WTC11 (cell line): ENCODE measurements around the gene TMEM72. TPM values are rescaled to one million over a fixed set of nuclear protein-coding genes. Genes with fewer than 3 reads are reported as not detected.

Source experiments
- ATAC-seq: fragments of 200-7000 bp; cut with Tn5 transposase; 2 replicates; pipeline ENCODE4 v1.10.0; 2021; ENCODE audit warnings: mild to moderate bottlenecking, moderate library complexity
- CTCF ChIA-PET: fragments of 300-600 bp; sonication (Branson Sonifier 250); formaldehyde crosslinking; loops from one replicate; lab custom pipeline; 2021; ENCODE audit warnings: antibody characterized with exemption; lab: Charles Lee
- POLR2A ChIA-PET: fragments of 350-600 bp; sonication (Branson Sonifier 250); formaldehyde crosslinking; loops from one replicate; lab custom pipeline; 2021; ENCODE audit warnings: antibody characterized with exemption; lab: Charles Lee
- DNase-seq: peaks from one replicate; pipeline ENCODE4 v3.0.0; 2021; ENCODE audit warnings: low spot score
- H3K27ac Mint-ChIP-seq: 2 replicates; pipeline ENCODE4 v1.8.0; 2021; ENCODE audit warnings: mixed read lengths
- H3K27me3 Mint-ChIP-seq: 2 replicates; pipeline ENCODE4 v1.8.0; 2021; ENCODE audit warnings: low read depth, mild to moderate bottlenecking, moderate library complexity, mixed read lengths
- H3K36me3 Mint-ChIP-seq: 2 replicates; pipeline ENCODE4 v1.8.0; 2021; ENCODE audit warnings: mixed read lengths
- H3K4me1 Mint-ChIP-seq: 2 replicates; pipeline ENCODE4 v1.8.0; 2022; ENCODE audit warnings: mixed read lengths
- H3K4me3 Mint-ChIP-seq: 2 replicates; pipeline ENCODE4 v1.8.0; 2021; ENCODE audit warnings: mild to moderate bottlenecking, moderate library complexity, mixed read lengths
- H3K9me3 Mint-ChIP-seq: 2 replicates; pipeline ENCODE4 v1.8.0; 2021; ENCODE audit warnings: mixed read lengths
- ATF3 ChIP-seq: sonication (generic); formaldehyde crosslinking; conservative IDR thresholded peaks from 2 replicates; pipeline ENCODE4 v1.8.1; 2022; ENCODE audit warnings: mild to moderate bottlenecking, missing genetic modification reagents
- CBFB ChIP-seq: sonication (generic); formaldehyde crosslinking; IDR thresholded peaks from 2 replicates; pipeline ENCODE4 v1.8.1; 2022; ENCODE audit warnings: mild to moderate bottlenecking, low read depth, missing genetic modification reagents
- CREB1 ChIP-seq: sonication (generic); formaldehyde crosslinking; IDR thresholded peaks from 2 replicates; pipeline ENCODE4 v1.8.0; 2023; ENCODE audit warnings: mild to moderate bottlenecking, missing genetic modification reagents
- ELF4 ChIP-seq: sonication (generic); formaldehyde crosslinking; IDR thresholded peaks from 2 replicates; pipeline ENCODE4 v1.8.1; 2022; ENCODE audit warnings: low read depth, mild to moderate bottlenecking, moderate library complexity, missing genetic modification reagents
- ERG ChIP-seq: fragments of 250-450 bp; sonication (Bioruptor Pico); IDR thresholded peaks from 2 replicates; pipeline ENCODE4 v1.8.0; 2021; ENCODE audit warnings: mild to moderate bottlenecking
- ESRRA ChIP-seq: sonication (generic); formaldehyde crosslinking; IDR thresholded peaks from 2 replicates; pipeline ENCODE4 v1.8.1; 2022; ENCODE audit warnings: mild to moderate bottlenecking, missing genetic modification reagents, borderline replicate concordance
- ETV6 ChIP-seq: sonication (generic); formaldehyde crosslinking; IDR thresholded peaks from 2 replicates; pipeline ENCODE4 v1.8.1; 2022; ENCODE audit warnings: mild to moderate bottlenecking, missing genetic modification reagents
- FOXJ3 ChIP-seq: sonication (generic); formaldehyde crosslinking; IDR thresholded peaks from 2 replicates; pipeline ENCODE4 v1.9.0; 2021; ENCODE audit warnings: missing genetic modification reagents, mild to moderate bottlenecking, borderline replicate concordance
- FOXK1 ChIP-seq: sonication (generic); formaldehyde crosslinking; IDR thresholded peaks from 2 replicates; pipeline ENCODE4 v1.8.0; 2022; ENCODE audit warnings: mild to moderate bottlenecking, moderate library complexity, missing genetic modification reagents
- FOXP1 ChIP-seq: sonication (generic); formaldehyde crosslinking; IDR thresholded peaks from 2 replicates; pipeline ENCODE4 v1.8.0; 2022; ENCODE audit warnings: missing genetic modification reagents, mild to moderate bottlenecking, moderate library complexity, borderline replicate concordance
- GABPB1 ChIP-seq: sonication (generic); formaldehyde crosslinking; IDR thresholded peaks from 2 replicates; pipeline ENCODE4 v1.8.1; 2023; ENCODE audit warnings: mild to moderate bottlenecking, missing genetic modification reagents
- JUN ChIP-seq: sonication (generic); formaldehyde crosslinking; IDR thresholded peaks from 2 replicates; pipeline ENCODE4 v1.8.0; 2023; ENCODE audit warnings: mild to moderate bottlenecking, missing genetic modification reagents
- MYBL2 ChIP-seq: sonication (generic); formaldehyde crosslinking; IDR thresholded peaks from 2 replicates; pipeline ENCODE4 v1.8.1; 2023; ENCODE audit warnings: mild to moderate bottlenecking, moderate library complexity, missing genetic modification reagents
- NFE2L1 ChIP-seq: sonication (generic); formaldehyde crosslinking; IDR thresholded peaks from 2 replicates; pipeline ENCODE4 v1.8.1; 2023; ENCODE audit warnings: missing genetic modification reagents
- NR3C1 ChIP-seq: sonication (generic); formaldehyde crosslinking; conservative IDR thresholded peaks from 2 replicates; pipeline ENCODE4 v1.8.1; 2023; ENCODE audit warnings: low read depth, mild to moderate bottlenecking, missing genetic modification reagents
- PREB ChIP-seq: sonication (generic); formaldehyde crosslinking; IDR thresholded peaks from 2 replicates; pipeline ENCODE4 v1.8.1; 2022; ENCODE audit warnings: mild to moderate bottlenecking, missing genetic modification reagents, moderate library complexity, borderline replicate concordance
- SP1 ChIP-seq: sonication (generic); formaldehyde crosslinking; conservative IDR thresholded peaks from 2 replicates; pipeline ENCODE4 v1.8.1; 2022; ENCODE audit warnings: missing genetic modification reagents
- TCF7 ChIP-seq: sonication (generic); formaldehyde crosslinking; IDR thresholded peaks from 2 replicates; pipeline ENCODE4 v1.8.0; 2022; ENCODE audit warnings: mild to moderate bottlenecking, low read depth, missing genetic modification reagents, moderate library complexity
- TEAD4 ChIP-seq: sonication (generic); formaldehyde crosslinking; IDR thresholded peaks from 2 replicates; pipeline ENCODE4 v1.8.0; 2022; ENCODE audit warnings: mild to moderate bottlenecking, missing genetic modification reagents
- ZBTB21 ChIP-seq: sonication (generic); formaldehyde crosslinking; IDR thresholded peaks from 2 replicates; pipeline ENCODE4 v1.8.1; 2023; ENCODE audit warnings: mild to moderate bottlenecking, missing genetic modification reagents, borderline replicate concordance
- ZNF138 ChIP-seq: sonication (generic); formaldehyde crosslinking; conservative IDR thresholded peaks from 2 replicates; pipeline ENCODE4 v1.8.1; 2022; ENCODE audit warnings: mild to moderate bottlenecking, moderate library complexity, missing genetic modification reagents
- ZNF263 ChIP-seq: sonication (generic); formaldehyde crosslinking; IDR thresholded peaks from 2 replicates; pipeline ENCODE4 v1.8.1; 2022; ENCODE audit warnings: low read depth, mild to moderate bottlenecking, moderate library complexity, missing genetic modification reagents
- ZNF423 ChIP-seq: fragments of 250-450 bp; sonication (Bioruptor Pico); IDR thresholded peaks from 2 replicates; pipeline ENCODE4 v2.1.2; 2022; ENCODE audit warnings: mild to moderate bottlenecking, moderate library complexity
- total RNA-seq: library from RNA; stranded (reverse); gene quantifications from 3 replicates; pipeline ENCODE4 v1.2.3, GENCODE V29; 2021
- TF ChIP-seq, protein P1 (sequence below): sonication (generic); formaldehyde crosslinking; IDR thresholded peaks from 2 replicates; pipeline ENCODE4 v1.8.0; 2023; ENCODE audit warnings: missing genetic modification reagents
- TF ChIP-seq, protein P2 (sequence below): sonication (generic); formaldehyde crosslinking; IDR thresholded peaks from 2 replicates; pipeline ENCODE4 v1.8.0; 2022; ENCODE audit warnings: mild to moderate bottlenecking, missing genetic modification reagents

TMEM72 gene
- total RNA-seq, 1 experiment from 2014 or later, result not detected

- TF ChIP-seq ZNF263 (CRISPR knock-in tag) (no peak), PREB (CRISPR knock-in tag) (no peak), CREB1 (CRISPR knock-in tag) (no peak), NR3C1 (CRISPR knock-in tag) (no peak), FOXK1 (CRISPR knock-in tag) (no peak), ELF4 (no peak), JUN (CRISPR knock-in tag) (no peak), FOXJ3 (CRISPR knock-in tag) (no peak), ZBTB21 (CRISPR knock-in tag) (no peak)
- TF ChIP-seq, protein P1, sequence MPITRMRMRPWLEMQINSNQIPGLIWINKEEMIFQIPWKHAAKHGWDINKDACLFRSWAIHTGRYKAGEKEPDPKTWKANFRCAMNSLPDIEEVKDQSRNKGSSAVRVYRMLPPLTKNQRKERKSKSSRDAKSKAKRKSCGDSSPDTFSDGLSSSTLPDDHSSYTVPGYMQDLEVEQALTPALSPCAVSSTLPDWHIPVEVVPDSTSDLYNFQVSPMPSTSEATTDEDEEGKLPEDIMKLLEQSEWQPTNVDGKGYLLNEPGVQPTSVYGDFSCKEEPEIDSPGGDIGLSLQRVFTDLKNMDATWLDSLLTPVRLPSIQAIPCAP (CRISPR knock-in tag), result no peak
These were observed 48.9 kb downstream of the TMEM72 start (continued) for GRCh38 chr10:44960088-44960460.

GRCh38 chr10:44960482-44961229 lies 49.5 kb downstream of the TMEM72 start:
- TF ChIP-seq FOXP1 (no peak), TCF7 (CRISPR knock-in tag) (no peak), FOXK1 (CRISPR knock-in tag) (no peak), PREB (CRISPR knock-in tag) (no peak), ESRRA (no peak), ERG (no peak), ETV6 (no peak)
- Mint-ChIP-seq H3K9me3 (peaks cover 5% of the 10 kb centered on the region; the same call in 1 of the 2 replicates), H3K4me1 (peaks cover 68% of the 10 kb centered on the region), H3K4me3 (peak overlapping the region; percentile 67), H3K27ac (no peak overlapping the region), H3K27me3 (peaks cover 10% of the 10 kb centered on the region), H3K36me3 (peaks cover 9% of the 10 kb centered on the region)
- DNase-seq (no peak), ATAC-seq (no peak)
- CTCF ChIA-PET, result interaction anchor here (7.3 kb wide), 1 partner anchor 26 kb away, joined by 74 read pairs; no protein-coding TSS in a partner anchor
- POLR2A ChIA-PET, result no interaction called here

DNA sequence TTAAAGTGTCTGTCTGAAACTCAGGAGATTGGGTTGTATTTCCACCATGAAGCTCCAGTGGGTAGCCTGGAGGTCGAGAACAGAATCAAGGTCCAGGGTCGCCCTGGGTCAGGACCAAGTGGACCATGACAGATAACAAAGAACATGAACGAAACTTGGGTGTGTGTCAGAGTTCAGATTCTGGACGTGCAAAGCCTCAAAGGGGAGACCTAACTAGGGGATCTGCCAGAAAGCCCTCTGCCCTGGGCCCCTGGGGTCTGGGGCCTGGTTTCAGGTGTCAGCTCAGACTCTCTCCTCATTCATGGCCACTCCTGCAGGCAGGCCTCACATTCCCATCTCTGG lies 50.1 kb downstream of the TMEM72 start:
- DNase-seq, result no peak

More for the DNA sequence above, 50.1 kb downstream of the TMEM72 start:
- H3K9me3 Mint-ChIP-seq, result peaks cover 5% of the 10 kb centered on the region; the same call in 1 of the 2 replicates
- peaks cover 6% of the 10 kb centered on the region for H3K36me3 Mint-ChIP-seq
- peak overlapping the region; percentile 67 for H3K4me3 Mint-ChIP-seq
- peaks cover 10% of the 10 kb centered on the region for H3K27me3 Mint-ChIP-seq
- ChIA-PET CTCF (interaction anchor here (7.3 kb wide), 1 partner anchor 27 kb away, joined by 74 read pairs; no protein-coding TSS in a partner anchor), POLR2A (no interaction called here)
- ATAC-seq, result no peak
- TF ChIP-seq GABPB1 (CRISPR knock-in tag), result no peak
- no peak for TF ChIP-seq SP1 (CRISPR knock-in tag)
- TF ChIP-seq, protein P2, sequence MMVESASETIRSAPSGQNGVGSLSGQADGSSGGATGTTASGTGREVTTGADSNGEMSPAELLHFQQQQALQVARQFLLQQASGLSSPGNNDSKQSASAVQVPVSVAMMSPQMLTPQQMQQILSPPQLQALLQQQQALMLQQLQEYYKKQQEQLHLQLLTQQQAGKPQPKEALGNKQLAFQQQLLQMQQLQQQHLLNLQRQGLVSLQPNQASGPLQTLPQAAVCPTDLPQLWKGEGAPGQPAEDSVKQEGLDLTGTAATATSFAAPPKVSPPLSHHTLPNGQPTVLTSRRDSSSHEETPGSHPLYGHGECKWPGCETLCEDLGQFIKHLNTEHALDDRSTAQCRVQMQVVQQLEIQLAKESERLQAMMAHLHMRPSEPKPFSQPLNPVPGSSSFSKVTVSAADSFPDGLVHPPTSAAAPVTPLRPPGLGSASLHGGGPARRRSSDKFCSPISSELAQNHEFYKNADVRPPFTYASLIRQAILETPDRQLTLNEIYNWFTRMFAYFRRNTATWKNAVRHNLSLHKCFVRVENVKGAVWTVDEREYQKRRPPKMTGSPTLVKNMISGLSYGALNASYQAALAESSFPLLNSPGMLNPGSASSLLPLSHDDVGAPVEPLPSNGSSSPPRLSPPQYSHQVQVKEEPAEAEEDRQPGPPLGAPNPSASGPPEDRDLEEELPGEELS (CRISPR knock-in tag), result no peak
- no peak for TF ChIP-seq ATF3
- no peak for TF ChIP-seq ELF4
- no peak for TF ChIP-seq NFE2L1 (CRISPR knock-in tag)
- TF ChIP-seq TCF7 (CRISPR knock-in tag), result no peak
- no peak for TF ChIP-seq MYBL2 (CRISPR knock-in tag)
- TF ChIP-seq FOXJ3 (CRISPR knock-in tag), result no peak
- no peak for TF ChIP-seq TEAD4 (CRISPR knock-in tag)
- no peak for TF ChIP-seq ETV6
- no peak for TF ChIP-seq JUN (CRISPR knock-in tag)
- TF ChIP-seq ZNF423 (CRISPR knock-in tag), result no peak
- TF ChIP-seq ZNF138 (CRISPR knock-in tag), result no peak
- TF ChIP-seq CBFB (CRISPR knock-in tag), result no peak
- no peak for TF ChIP-seq FOXP1
- no peak overlapping the region for H3K27ac Mint-ChIP-seq
- H3K4me1 Mint-ChIP-seq, result peaks cover 74% of the 10 kb centered on the region
